HepG2 (cell line): Measurements from ENCODE around the gene ERBB4. TPM values are rescaled to one million over a fixed set of nuclear protein-coding genes. Genes with fewer than 3 reads are reported as not detected.

Source experiments
- ATAC-seq: fragments of 200-7000 bp; cut with Tn5 transposase; 3 replicates; pipeline ENCODE4 v1.9.1; 2020; ENCODE audit warnings: mild to moderate bottlenecking, moderate library complexity
- BruUV-seq: library from RNA; stranded (reverse); fragments of 400-500 nt; replicated peaks from 2 replicates; lab custom pipeline; 2021; lab: Mats Ljungman, UMichigan
- CTCF ChIA-PET: fragments of 300-600 bp; formaldehyde crosslinking; extraction: SDS; loops from one replicate; lab custom pipeline; 2021; ENCODE audit warnings: low total read pairs, inconsistent platforms, low intra/inter-chr PET ratio; lab: Yijun Ruan, JAX
- POLR2A ChIA-PET: fragments of 350-600 bp; sonication (Branson Sonifier 250); formaldehyde crosslinking; loops from one replicate; lab custom pipeline; 2020; ENCODE audit warnings: antibody characterized with exemption, inconsistent platforms; lab: Yijun Ruan, JAX
- DNase-seq: peaks from one replicate; pipeline ENCODE4 v3.0.0-alpha.2; 2015; ENCODE audit warnings: low spot score
- FAIRE-seq: peaks from 3 replicates; lab custom pipeline; 2011; peaks lifted over from hg19 to GRCh38; lab: Jason Lieb, UNC
- H2AFZ ChIP-seq: one replicate; pipeline ENCODE4 v1.6.1; 2011; ENCODE audit warnings: low read length, inconsistent platforms
- H3K27ac ChIP-seq: fragments of 300-600 bp; 3 replicates; pipeline ENCODE4 v1.8.0; 2011; ENCODE audit warnings: mixed run types, mild to moderate bottlenecking, mixed read lengths, low read length, inconsistent platforms; ENCODE audit not compliant: insufficient read depth; ENCODE audit errors: extremely low read length
- H3K27me3 ChIP-seq, 2 experiments: fragments of 200-600 bp in 1 of 2; 2 replicates in 1 of 2; 3 replicates in 1 of 2; pipeline versions ENCODE4 v1.6.0 to v1.8.0; 2011; ENCODE audit warnings: low read length in 2 of 2, mild to moderate bottlenecking in 2 of 2, moderate library complexity in 2 of 2, inconsistent platforms in 1 of 2; ENCODE audit not compliant: insufficient read depth in 2 of 2, control insufficient read depth in 1 of 2
- H3K36me3 ChIP-seq, 2 experiments: fragments of 200-600 bp in 1 of 2; replicated peaks in 1 of 2; 2 replicates in 1 of 2; 3 replicates in 1 of 2; pipeline versions ENCODE4 v1.5.1 to v1.8.0; 2011; ENCODE audit warnings: low read length in 2 of 2, inconsistent platforms in 1 of 2; ENCODE audit not compliant: insufficient read depth in 2 of 2, control insufficient read depth in 1 of 2
- H3K4me1 ChIP-seq: 2 replicates; pipeline ENCODE4 v1.5.1; 2012; ENCODE audit warnings: low read length, inconsistent platforms; ENCODE audit not compliant: insufficient read depth
- H3K4me2 ChIP-seq: 2 replicates; pipeline ENCODE4 v1.6.0; 2011; ENCODE audit warnings: low read depth, low read length, inconsistent platforms
- H3K4me3 ChIP-seq, 3 experiments: fragments of 200-600 bp in 1 of 3; sonication (generic), shearing (Covaris generic) in 1 of 3; replicated peaks in 1 of 3; 2 replicates each; pipeline ENCODE4 v1.5.1; 2011 to 2016; ENCODE audit warnings: low read length in 3 of 3, inconsistent platforms in 2 of 3, low read depth in 2 of 3, mild to moderate bottlenecking in 2 of 3, control low read depth in 1 of 3, mixed read lengths in 1 of 3; ENCODE audit not compliant: insufficient read depth in 1 of 3
- H3K79me2 ChIP-seq: one replicate; pipeline ENCODE4 v1.6.1; 2011; ENCODE audit warnings: low read length, inconsistent platforms; ENCODE audit not compliant: insufficient read depth
- H3K9ac ChIP-seq: 2 replicates; pipeline ENCODE4 v1.6.0; 2011; ENCODE audit warnings: mild to moderate bottlenecking, low read depth, low read length, inconsistent platforms; ENCODE audit not compliant: insufficient read depth
- H3K9me3 ChIP-seq: 2 replicates; pipeline ENCODE4 v1.5.1; 2012; ENCODE audit warnings: mild to moderate bottlenecking, low read length
- H4K20me1 ChIP-seq: 2 replicates; pipeline ENCODE4 v1.6.0; 2011; ENCODE audit warnings: inconsistent platforms, mild to moderate bottlenecking, low read length, moderate library complexity; ENCODE audit not compliant: insufficient read depth
- GFI1 ChIP-seq: sonication (generic); formaldehyde crosslinking; IDR thresholded peaks from 2 replicates; pipeline ENCODE4 v1.5.0; 2020; ENCODE audit warnings: missing genetic modification reagents, mild to moderate bottlenecking, borderline replicate concordance
- HHEX ChIP-seq: IDR thresholded peaks from 2 replicates; pipeline ENCODE4 v1.6.1; 2016; ENCODE audit warnings: control low read depth
- HIC2 ChIP-seq: sonication (generic); formaldehyde crosslinking; IDR thresholded peaks from 2 replicates; pipeline ENCODE4 v1.9.0; 2022; ENCODE audit warnings: low read depth, missing genetic modification reagents
- MXI1 ChIP-seq: IDR thresholded peaks from 3 replicates; pipeline ENCODE4 v1.6.1; 2012; ENCODE audit warnings: low read depth, low read length, inconsistent platforms, borderline replicate concordance
- PLRG1 ChIP-seq: fragments of 450-650 bp; conservative IDR thresholded peaks from 2 replicates; pipeline ENCODE4 v1.6.1; 2016
- TARDBP ChIP-seq: sonication (generic); formaldehyde crosslinking; IDR thresholded peaks from 2 replicates; pipeline ENCODE4 v1.8.0; 2022; ENCODE audit warnings: mild to moderate bottlenecking, missing genetic modification reagents
- TEAD2 ChIP-seq: sonication (generic); formaldehyde crosslinking; IDR thresholded peaks from 2 replicates; pipeline ENCODE4 v1.9.0; 2021; ENCODE audit warnings: missing genetic modification reagents
- ZNF362 ChIP-seq: sonication (generic); formaldehyde crosslinking; IDR thresholded peaks from 2 replicates; pipeline ENCODE4 v1.4.0; 2020; ENCODE audit warnings: missing genetic modification reagents, mild to moderate bottlenecking, borderline replicate concordance
- ZNF407 ChIP-seq: sonication (generic); formaldehyde crosslinking; IDR thresholded peaks from one replicate; pipeline ENCODE4 v1.5.1; 2020; ENCODE audit warnings: mild to moderate bottlenecking, missing genetic modification reagents; ENCODE audit errors: not compliant biosample characterization
- ZNF761 ChIP-seq: sonication (generic); formaldehyde crosslinking; conservative IDR thresholded peaks from 2 replicates; pipeline ENCODE4 v1.4.0; 2020; ENCODE audit warnings: mild to moderate bottlenecking, missing genetic modification reagents
- WGBS: methylation state at CpG from one replicate; pipeline ENCODE4 v1.1.6; 2017; ENCODE audit warnings: low lambda C conversion rate; 5-methylcytosine and 5-hydroxymethylcytosine counted together
- in situ Hi-C: cut with HindIII; loops from 2 replicates; pipeline ENCODE4 v1.10.0; 2017; ENCODE audit warnings: low pct_unique_long_range_greater_than_20kb; ENCODE audit not compliant: extremely low pct_ligation_motif_present
- intact Hi-C: fragments of 100-400 bp; cut with micrococcal nuclease; formaldehyde crosslinking; loops from one replicate; pipeline ENCODE4 v1.10.0; 2022; ENCODE audit not compliant: unreplicated experiment
- polyA plus RNA-seq, 8 experiments: library from polyadenylated mRNA; depleted of rRNA in 3 of 8; stranded (reverse) in 7 of 8; unstranded in 1 of 8; fragments of >200 nt; fragmentation: Illumina TruSeq in 4 of 8; extraction: Trizol in 4 of 8; gene quantifications; 2 replicates each; pipeline versions ENCODE4 v1.2.1 to v1.2.3, GENCODE V29; 2011 to 2016; ENCODE audit warnings: low read depth in 4 of 8, missing spikeins in 1 of 8, mixed read lengths in 1 of 8; ENCODE audit not compliant: insufficient read depth in 1 of 8
- total RNA-seq, 5 experiments: library from RNA; depleted of rRNA; stranded (reverse); fragments of >200 nt; fragmentation: Illumina TruSeq; extraction: Trizol; gene quantifications; 2 replicates each; pipeline ENCODE4 v1.2.3, GENCODE V29; 2016; ENCODE audit warnings: low read depth in 1 of 5

Gene ERBB4
- total and polyA plus RNA-seq, 2 of the 13 experiments (the other 11 are each of a cell fraction or from before 2014, with no cell fraction given), result not detected

GRCh38 chr2:211451642-211452041 is 1087.0 kb downstream of the ERBB4 start (continued):
- TF ChIP-seq HIC2 (no peak), MXI1 (no peak), HHEX (CRISPR knock-in tag) (no peak), ZNF362 (no peak), GFI1 (CRISPR knock-in tag) (no peak), TEAD2 (CRISPR knock-in tag) (no peak), TARDBP (CRISPR knock-in tag) (no peak)

- intact Hi-C loops, result no loop called here
- FAIRE-seq, result no peak
- TF ChIP-seq ZNF407 (CRISPR knock-in tag), result no peak
- no peak for TF ChIP-seq ZNF761
- TF ChIP-seq PLRG1, result no peak
Measured at GRCh38 chr2:211449819-211450218, 1088.8 kb downstream of the ERBB4 start.

More at GRCh38 chr2:211449819-211450218, 1088.8 kb downstream of the ERBB4 start:
- Histone ChIP-seq H3K4me1 (no peaks in the 10 kb centered on the region), H3K9ac (no peak overlapping the region), H3K36me3 (no peaks in the 10 kb centered on the region), H3K27ac (no peak overlapping the region), H3K9me3 (no peaks in the 10 kb centered on the region), H3K27me3 (no peaks in the 10 kb centered on the region), H4K20me1 (no peaks in the 10 kb centered on the region), H3K4me3 (no peak overlapping the region), H3K79me2 (no peaks in the 10 kb centered on the region), H2AFZ (no peak overlapping the region), H3K4me2 (no peak overlapping the region)
- in situ Hi-C loops, result no loop called here
- ChIA-PET POLR2A (no interaction called here), CTCF (no interaction called here)
- DNase-seq (no peak), ATAC-seq (no peak)
- no TSS peak for BruUV-seq
- WGBS, result 6% methylated on average over 1 of the region's 1 CpG
